ENCODE data around the gene PRR11.
"Not testable (repeated sequence)": the region's sequence is repeated elsewhere in the genome, so short reads cannot be mapped to it uniquely, and the experiment has no call there.

PRR11 gene

GRCh38 chr17:59155439-59156177, at the start of gene PRR11:
TSS of gene PRR11 (plus strand) at chr17:59155746. CDS start at chr17:59169753, 14,007 bp downstream.
- DNase-seq (ENCODE audit: low spot score): peak; percentile 99

DNA sequence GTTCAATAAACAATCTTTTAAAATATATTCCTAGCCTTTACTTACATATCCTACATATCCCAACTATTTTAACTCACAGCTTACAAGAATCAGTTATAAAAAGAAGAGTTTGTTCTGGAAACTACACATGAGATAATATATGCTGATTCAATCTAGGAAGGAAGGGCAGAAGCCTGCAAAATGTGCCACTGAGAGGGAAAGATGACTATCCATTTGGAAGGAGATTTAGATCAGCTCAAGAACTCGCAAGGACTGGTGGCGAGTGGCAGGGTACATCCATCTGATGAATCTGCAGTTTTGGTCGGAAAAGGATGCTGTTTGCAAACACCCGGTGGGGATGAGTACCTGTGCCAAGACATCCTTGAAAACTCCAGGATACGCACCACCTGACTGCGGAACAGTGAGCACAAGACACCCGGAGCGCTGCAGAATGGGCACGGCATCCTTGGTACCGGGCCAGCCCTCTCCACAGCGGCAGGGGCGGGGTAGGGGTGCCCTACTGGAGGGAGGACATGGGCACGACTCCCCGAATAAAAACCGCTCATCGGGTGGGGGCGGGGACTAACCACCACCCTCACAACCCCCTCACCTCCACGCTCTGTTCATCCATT, 49.6 kb upstream of the PRR11 start:
- peak; percentile 61 for DNase-seq (ENCODE audit: low spot score)

DNA sequence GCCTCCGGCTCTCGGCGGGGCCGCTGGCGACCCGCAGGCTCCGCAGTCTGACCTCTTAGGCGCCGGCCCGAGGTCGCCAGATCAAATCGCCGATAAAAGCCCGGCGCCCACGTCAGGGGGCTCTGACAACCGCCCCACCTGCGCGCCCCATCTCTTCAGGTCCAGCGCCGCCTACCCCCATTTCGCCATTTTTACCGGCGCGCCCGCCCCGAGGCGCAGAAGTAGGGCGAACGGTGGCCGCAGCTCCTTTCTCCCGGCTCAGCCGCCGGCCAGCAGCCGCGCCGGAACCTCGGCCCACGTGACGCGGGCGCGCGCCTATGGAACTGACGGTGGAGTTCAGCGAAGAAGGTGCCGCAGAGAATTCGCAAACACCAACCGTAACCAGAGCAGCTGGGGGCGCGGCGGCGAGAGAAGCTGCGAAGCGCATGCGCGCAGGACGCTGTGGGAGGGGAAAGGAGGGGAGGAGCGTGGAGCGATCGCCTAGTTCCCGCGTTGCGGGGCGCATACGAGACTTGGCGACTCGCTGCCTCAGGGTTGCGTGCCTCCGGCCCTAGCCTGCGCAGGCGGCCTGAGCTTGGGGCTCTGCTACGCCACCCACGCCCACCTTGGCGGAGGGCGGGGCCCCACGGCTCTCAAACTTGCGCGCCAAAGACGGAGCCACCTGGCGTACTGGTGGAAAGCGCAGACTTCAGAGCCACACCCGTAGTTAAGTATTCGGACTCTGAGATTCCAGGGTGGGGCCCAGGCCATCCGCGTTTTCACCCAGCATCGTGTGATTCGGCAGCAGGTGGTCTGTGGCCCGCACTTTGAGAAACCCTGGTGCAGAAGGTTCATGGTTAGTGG, 48.9 kb upstream of the PRR11 start, which contains the start of gene TRIM37:
Gene TRIM37, minus strand, starts transcription at position 418 of the 843 bp plus-strand sequence. CDS start 419 bp downstream, outside the sequence.
- peak; percentile 95 for DNase-seq (ENCODE audit: low spot score)

DNA sequence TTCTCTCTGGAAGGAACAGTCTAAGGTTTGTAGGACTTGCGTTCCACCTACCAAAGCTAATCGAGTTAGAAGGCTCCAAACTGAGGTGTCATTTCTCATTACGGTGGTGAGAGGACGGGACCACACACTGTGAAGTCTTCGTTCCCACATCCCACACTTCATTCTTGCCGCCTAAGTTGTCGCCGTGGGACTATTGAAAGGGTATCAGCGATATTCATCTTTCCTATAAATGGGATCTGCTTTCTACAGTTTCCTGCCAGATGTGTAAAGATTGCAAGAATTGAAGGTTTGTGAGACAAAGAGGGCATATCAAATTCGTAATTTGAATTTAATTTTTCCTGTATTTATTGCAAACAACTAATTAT, 48.3 kb upstream of the PRR11 start:
- no peak for DNase-seq (ENCODE audit: low spot score)

- no peak for DNase-seq (ENCODE audit: low spot score)
Measured at GRCh38 chr17:59108400-59109102, 47.0 kb upstream of the PRR11 start.

DNA sequence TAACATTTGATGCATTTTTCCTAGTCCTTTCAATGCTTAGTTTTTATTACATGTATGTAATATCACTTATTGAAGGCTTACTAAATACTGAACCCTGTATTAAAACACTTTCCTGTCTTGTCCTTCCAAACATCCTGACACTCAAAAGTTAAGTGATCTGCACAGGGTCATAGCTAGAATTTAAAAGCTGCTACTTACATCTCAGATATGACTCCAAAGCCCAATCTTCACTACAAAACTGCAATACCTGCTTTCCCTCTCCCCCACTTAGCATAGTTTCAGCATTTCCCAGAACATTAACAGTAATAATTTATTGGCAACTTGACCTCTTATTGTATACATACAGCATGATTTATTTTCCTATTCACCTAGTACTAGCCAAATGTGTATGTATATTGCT, 44.6 kb upstream of the PRR11 start:
- no peak for DNase-seq (ENCODE audit: low spot score)

- DNase-seq (ENCODE audit: low spot score): no peak
Measured at GRCh38 chr17:59111539-59111938, 44.0 kb upstream of the PRR11 start.

DNA sequence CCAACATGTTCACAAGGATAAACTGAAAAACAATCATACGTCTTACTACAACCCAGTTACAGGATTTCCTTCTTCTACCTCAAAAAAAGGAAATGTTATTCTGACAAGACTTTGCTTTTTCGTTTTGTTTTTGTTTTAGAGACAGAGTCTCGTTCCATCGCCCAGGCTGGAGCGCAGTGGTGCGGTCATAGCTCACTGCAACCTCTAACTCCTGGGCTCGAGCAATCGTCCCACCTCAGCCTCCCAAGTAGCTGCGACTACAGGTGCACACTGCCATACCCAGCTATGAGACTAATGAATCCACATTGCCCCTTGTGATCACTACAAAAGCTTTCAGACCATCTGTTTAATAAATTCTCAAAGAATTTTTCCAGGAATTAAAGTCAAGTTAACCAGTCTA, 40.1 kb upstream of the PRR11 start:
- no peak for DNase-seq (ENCODE audit: low spot score)

GRCh38 chr17:59121901-59122480, 33.6 kb upstream of the PRR11 start:
- DNase-seq (ENCODE audit: low spot score): no peak

- DNase-seq (ENCODE audit: low spot score): no peak
Measured at GRCh38 chr17:59124665-59125064, 30.9 kb upstream of the PRR11 start.

- DNase-seq (ENCODE audit: low spot score): no peak
Measured at GRCh38 chr17:59126809-59127417, 28.6 kb upstream of the PRR11 start.

DNA sequence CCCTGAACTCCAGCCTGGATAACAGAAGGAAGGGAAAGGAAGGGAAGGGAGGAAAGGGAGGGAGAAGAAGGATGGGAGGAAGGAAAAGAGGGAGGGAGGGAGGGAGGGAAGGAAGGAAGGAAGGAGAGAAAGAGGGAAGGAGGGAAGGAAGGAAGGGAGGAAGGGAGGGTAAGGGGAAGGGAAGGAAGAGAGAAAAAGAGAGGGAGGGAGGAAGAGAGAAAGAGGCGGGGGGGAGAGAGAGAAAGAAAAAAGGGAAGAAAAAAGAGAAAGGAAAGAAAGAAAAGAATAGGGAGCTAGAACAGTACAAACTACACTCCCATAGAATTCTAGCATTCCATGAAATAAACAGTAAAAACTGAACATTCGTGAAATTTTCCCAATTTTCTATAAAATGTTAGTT, 25.7 kb upstream of the PRR11 start:
- no peak for DNase-seq (ENCODE audit: low spot score)

DNA sequence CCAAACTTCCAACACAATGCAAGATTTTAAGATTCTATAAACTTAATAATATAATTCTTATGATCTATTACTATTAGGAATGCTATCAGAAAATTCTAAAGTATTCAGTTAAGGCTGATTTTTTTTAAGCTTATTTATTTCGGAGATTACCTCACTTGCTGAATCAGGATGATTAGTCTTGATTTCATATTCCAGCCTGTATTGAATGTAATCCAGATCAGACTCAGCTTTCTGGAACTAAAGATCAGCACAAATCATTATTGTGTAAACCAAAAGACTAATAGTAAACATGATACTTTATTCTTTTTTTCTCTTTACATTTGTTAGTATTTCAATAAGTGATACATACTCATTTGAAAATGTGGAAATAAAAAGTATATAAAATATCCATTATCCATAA, 24.4 kb upstream of the PRR11 start:
- no peak for DNase-seq (ENCODE audit: low spot score)

- not testable (repeated sequence) for DNase-seq (ENCODE audit: low spot score)
Measured at GRCh38 chr17:59138339-59138738, 17.2 kb upstream of the PRR11 start.

DNA sequence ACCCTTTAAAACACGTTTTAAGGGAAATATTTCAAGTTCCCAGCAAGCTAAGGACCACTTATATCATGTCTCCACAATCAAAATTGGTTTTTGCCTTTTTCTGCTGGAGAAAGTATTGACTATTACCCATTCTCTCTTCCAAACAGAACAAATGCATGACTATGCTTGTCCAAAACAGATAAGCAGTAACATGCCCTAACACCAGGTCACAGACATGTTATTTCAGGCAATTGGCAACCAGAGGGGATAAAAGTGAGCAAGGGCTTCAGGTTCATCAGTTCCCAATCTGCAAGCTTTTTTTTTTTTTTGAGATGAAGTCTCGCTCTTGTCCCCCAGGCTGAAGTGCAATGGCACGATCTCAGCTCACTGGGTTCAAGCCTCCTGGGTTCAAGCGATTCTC, 15.6 kb upstream of the PRR11 start:
- DNase-seq (ENCODE audit: low spot score): no peak

GRCh38 chr17:59141860-59142259, 13.7 kb upstream of the PRR11 start:
- DNase-seq (ENCODE audit: low spot score): no peak

DNA sequence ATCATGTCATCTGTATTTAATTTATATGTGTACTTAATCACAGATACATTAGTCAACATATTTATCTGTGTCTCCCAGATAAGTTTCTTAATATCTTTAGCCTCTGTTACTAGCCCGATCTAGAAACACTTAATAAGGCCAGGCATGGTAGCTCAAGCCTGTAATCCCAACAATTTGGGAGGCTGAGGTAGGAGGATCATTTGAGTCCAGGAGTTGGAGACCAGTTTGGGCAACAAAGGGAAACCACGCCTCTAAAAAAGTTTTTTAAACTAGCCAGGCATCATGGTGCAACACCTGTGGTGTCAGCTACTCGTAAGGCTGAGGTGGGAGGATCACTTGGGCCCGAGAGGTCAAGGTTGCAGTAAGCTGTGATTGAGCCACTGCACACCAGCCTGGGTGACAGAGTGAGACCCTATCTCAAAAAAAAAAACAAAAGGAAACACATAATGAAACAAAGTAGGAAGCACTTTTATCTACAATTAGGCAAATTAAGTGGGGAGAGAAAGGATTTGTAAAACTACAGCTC, 9.9 kb upstream of the PRR11 start:
- DNase-seq (ENCODE audit: low spot score): no peak

DNA sequence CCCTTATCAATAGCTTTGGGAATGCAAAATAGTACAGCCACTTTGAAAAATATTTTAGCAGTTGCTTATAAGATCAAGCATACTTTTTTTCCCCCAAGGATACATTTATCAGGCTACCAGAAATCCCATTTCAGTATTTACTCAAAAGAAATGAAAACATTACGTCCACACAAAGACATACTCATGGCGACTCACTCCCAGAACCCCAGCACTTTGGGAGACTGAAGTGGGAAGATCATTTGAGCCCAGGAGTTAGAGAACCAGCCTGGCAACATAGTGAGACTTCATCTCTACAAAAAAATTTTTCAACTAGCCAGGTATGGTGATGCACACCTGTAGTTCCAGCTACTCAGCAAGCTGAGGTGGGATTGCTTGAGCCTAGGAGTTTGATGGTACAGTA, 6.5 kb upstream of the PRR11 start:
- no peak for DNase-seq (ENCODE audit: low spot score)

GRCh38 chr17:59149841-59150511, 5.6 kb upstream of the PRR11 start:
- no peak for DNase-seq (ENCODE audit: low spot score)

GRCh38 chr17:59151006-59151405, 4.5 kb upstream of the PRR11 start:
- DNase-seq (ENCODE audit: low spot score): no peak

- DNase-seq (ENCODE audit: low spot score): no peak
Measured at GRCh38 chr17:59151591-59151990, 4.0 kb upstream of the PRR11 start.
